ENCODE results near the gene GDAP1L1.
"Not testable (repeated sequence)": the region's sequence is repeated elsewhere in the genome, so short reads cannot be mapped to it uniquely, and the experiment has no call there.

GDAP1L1 gene

GRCh38 chr20:44309763-44310663, 62.9 kb downstream of the GDAP1L1 start:
- DNase-seq, result no peak

GRCh38 chr20:44310664-44311639, 63.8 kb downstream of the GDAP1L1 start, which contains the start of gene FITM2:
TSS of gene FITM2 (minus strand) at chr20:44311202. CDS start at chr20:44311148, 54 bp downstream.
- DNase-seq, result peak; percentile 78

GRCh38 chr20:44314870-44315269, 67.8 kb downstream of the GDAP1L1 start:
- DNase-seq, result no peak

GRCh38 chr20:44319839-44320422, 72.8 kb downstream of the GDAP1L1 start:
- DNase-seq, result peak; percentile 8

- no peak for DNase-seq
Measured at GRCh38 chr20:44324343-44324742, 77.2 kb downstream of the GDAP1L1 start.

GRCh38 chr20:44326391-44327159, 79.5 kb downstream of the GDAP1L1 start:
- no peak for DNase-seq

GRCh38 chr20:44327748-44328147, 80.6 kb downstream of the GDAP1L1 start:
- not testable (repeated sequence) for DNase-seq

GRCh38 chr20:44328428-44328827, 81.3 kb downstream of the GDAP1L1 start:
- DNase-seq, result no peak

Data from NCI-H2029 treated with DMSO at 0.1 percent for 48 hours (cell line).